Measurements from ENCODE around the gene CNGA3.

GRCh38 chr2:98391581-98392270, 45.5 kb downstream of the CNGA3 start:
- TF ChIP-seq ZZZ3 (IDR thresholded peaks at IDR 0.05; ENCODE audit: control insufficient read depth, insufficient read length, low read depth) (no peak), ZSCAN29 (IDR thresholded peaks at IDR 0.05) (no peak), BACH1 (IDR thresholded peaks at IDR 0.05; ENCODE audit: borderline replicate concordance) (no peak), EZH2 (IDR thresholded peaks at IDR 0.05; ENCODE audit: borderline replicate concordance, control insufficient read depth, low read depth, low read length) (no peak), CTCF (IDR thresholded peaks at IDR 0.05 in 2 of 3, conservative IDR thresholded peaks at IDR 0.05 in 1 of 3; ENCODE audit: control insufficient read depth in 2 of 3, extremely low read depth in 1 of 3, insufficient read depth in 1 of 3, low read depth in 3 of 3, low read length in 3 of 3) (no peak), NBN (IDR thresholded peaks at IDR 0.05) (no peak), CREM (IDR thresholded peaks at IDR 0.05; ENCODE audit: low read depth) (no peak), EP300 (IDR thresholded peaks at IDR 0.05; ENCODE audit: borderline replicate concordance in 1 of 2, control insufficient read depth in 1 of 2, low read depth in 2 of 2, low read length in 2 of 2) (no peak), NR2C2 (IDR thresholded peaks at IDR 0.05; ENCODE audit: borderline replicate concordance, control insufficient read depth, insufficient read length, low read depth) (no peak)
